Stimulated activated CD4-positive, alpha-beta T cell treated with anti-CD3 and anti-CD28 coated beads, Interleukin-2, amount 100 ng/mL, for 4 hours (primary cell): ENCODE results near the gene IGF2BP2.

Experiments
- DNase-seq: peaks from one replicate; pipeline ENCODE4 v3.0.0-alpha.2; 2020; ENCODE audit warnings: low read depth

The IGF2BP2 gene

GRCh38 chr3:185764980-185765370, 59.9 kb downstream of the IGF2BP2 start:
- DNase-seq = no peak

- no peak for DNase-seq
These were observed 60.5 kb downstream of the IGF2BP2 start for GRCh38 chr3:185764163-185764979.

GRCh38 chr3:185763347-185764005, 61.4 kb downstream of the IGF2BP2 start:
- no peak for DNase-seq

GRCh38 chr3:185760550-185760949, 64.3 kb downstream of the IGF2BP2 start:
- DNase-seq = no peak

- DNase-seq = no peak
These were observed 64.8 kb downstream of the IGF2BP2 start for GRCh38 chr3:185760088-185760487.

GRCh38 chr3:185759512-185759911, 65.3 kb downstream of the IGF2BP2 start:
- no peak for DNase-seq

- no peak for DNase-seq
These were observed 65.9 kb downstream of the IGF2BP2 start for GRCh38 chr3:185758912-185759311.

GRCh38 chr3:185757176-185757575, 67.7 kb downstream of the IGF2BP2 start:
- DNase-seq = no peak

GRCh38 chr3:185756477-185756876, 68.4 kb downstream of the IGF2BP2 start:
- DNase-seq = no peak

- no peak for DNase-seq
These were observed 69.9 kb downstream of the IGF2BP2 start for GRCh38 chr3:185754920-185755319.

- DNase-seq = no peak
These were observed 71.5 kb downstream of the IGF2BP2 start for GRCh38 chr3:185753354-185753753.

- DNase-seq = no peak
These were observed 74.1 kb downstream of the IGF2BP2 start for GRCh38 chr3:185750702-185751101.

GRCh38 chr3:185750015-185750414, 74.8 kb downstream of the IGF2BP2 start:
- DNase-seq = no peak

- no peak for DNase-seq
These were observed 78.4 kb downstream of the IGF2BP2 start for GRCh38 chr3:185746470-185746869.

- DNase-seq = no peak
These were observed 79.6 kb downstream of the IGF2BP2 start for GRCh38 chr3:185744997-185745843.

GRCh38 chr3:185741586-185741985, 83.3 kb downstream of the IGF2BP2 start:
- DNase-seq = no peak

GRCh38 chr3:185740133-185740532, 84.7 kb downstream of the IGF2BP2 start:
- DNase-seq = no peak

- no peak for DNase-seq
These were observed 85.6 kb downstream of the IGF2BP2 start for GRCh38 chr3:185739264-185739701.

GRCh38 chr3:185737740-185738680, 86.8 kb downstream of the IGF2BP2 start:
- no peak for DNase-seq

- no peak for DNase-seq
These were observed 87.8 kb downstream of the IGF2BP2 start for GRCh38 chr3:185737020-185737419.

- DNase-seq = no peak
These were observed 90.1 kb downstream of the IGF2BP2 start for GRCh38 chr3:185734725-185735096.
